Endothelial cell of umbilical vein (primary cell): ENCODE results near the gene ZDHHC14. TPM values are rescaled to one million over a fixed set of nuclear protein-coding genes. Genes with fewer than 3 reads are reported as not detected.
A peak's percentile ranks its signal among the peaks of the same experiment; 100 is the strongest.

Source experiments
- BruUV-seq: library from RNA; stranded (reverse); fragments of 400-500 nt; replicated peaks from 2 replicates; lab custom pipeline; 2021; lab: Mats Ljungman, UMichigan
- CTCF ChIA-PET: fragments of 300-600, 350-600 bp; sonication (Branson Sonifier 250); formaldehyde crosslinking; loops from one replicate; lab custom pipeline; 2021; ENCODE audit warnings: antibody characterized with exemption, inconsistent platforms; lab: Charles Lee
- POLR2A ChIA-PET: fragments of 300-600, 350-600 bp; sonication (Branson Sonifier 250); formaldehyde crosslinking; loops from one replicate; lab custom pipeline; 2021; ENCODE audit warnings: antibody characterized with exemption, inconsistent platforms; lab: Charles Lee
- DNase-seq: peaks from one replicate; pipeline ENCODE4 v3.0.0-alpha.2; 2011; ENCODE audit warnings: low read depth, low spot score
- FAIRE-seq: peaks from 2 replicates; lab custom pipeline; 2011; peaks lifted over from hg19 to GRCh38; lab: Jason Lieb, UNC
- H2AFZ ChIP-seq: 2 replicates; pipeline ENCODE4 v1.6.0; 2012; ENCODE audit warnings: low read depth, low read length, control low read depth, inconsistent platforms
- H3K27ac ChIP-seq: 2 replicates; pipeline ENCODE4 v1.5.1; 2011; ENCODE audit warnings: low read depth, mild to moderate bottlenecking, control low read depth, low read length, moderate library complexity; ENCODE audit not compliant: insufficient read depth
- H3K27me3 ChIP-seq, 2 experiments: 2 replicates each; pipeline versions ENCODE4 v1.6.0 to v1.6.1; 2011; ENCODE audit warnings: low read length in 2 of 2, mixed read lengths in 1 of 2; ENCODE audit not compliant: control insufficient read depth in 2 of 2, insufficient read depth in 2 of 2
- H3K36me3 ChIP-seq, 2 experiments: 2 replicates in 1 of 2; 3 replicates in 1 of 2; pipeline ENCODE4 v1.5.1; 2011; ENCODE audit warnings: low read length in 2 of 2, mild to moderate bottlenecking in 1 of 2, moderate library complexity in 1 of 2; ENCODE audit not compliant: control insufficient read depth in 2 of 2, insufficient read depth in 2 of 2; ENCODE audit errors: extremely low read depth in 1 of 2
- H3K4me1 ChIP-seq: 3 replicates; pipeline ENCODE4 v1.5.1; 2011; ENCODE audit warnings: mild to moderate bottlenecking, low read length; ENCODE audit not compliant: control insufficient read depth, insufficient read depth; ENCODE audit errors: extremely low read depth
- H3K4me2 ChIP-seq: 2 replicates; pipeline ENCODE4 v1.6.1; 2011; ENCODE audit warnings: low read length, control low read depth, mixed read lengths; ENCODE audit not compliant: insufficient read depth
- H3K4me3 ChIP-seq, 3 experiments: fragments of 200-600 bp in 1 of 3; sonication (generic), shearing (Covaris generic) in 1 of 3; replicated peaks in 1 of 3; 2 replicates each; pipeline ENCODE4 v1.5.1; 2011 to 2016; ENCODE audit warnings: control low read depth in 3 of 3, low read length in 3 of 3, mild to moderate bottlenecking in 2 of 3, inconsistent platforms in 1 of 3, low read depth in 1 of 3, moderate library complexity in 1 of 3; ENCODE audit not compliant: insufficient read depth in 1 of 3
- H3K79me2 ChIP-seq: 2 replicates; pipeline ENCODE4 v1.6.0; 2012; ENCODE audit warnings: low read length, inconsistent platforms; ENCODE audit not compliant: control insufficient read depth, insufficient read depth
- H3K9ac ChIP-seq: replicated peaks from 2 replicates; pipeline ENCODE3; 2011; ENCODE audit warnings: low read length, control low read depth; ENCODE audit not compliant: insufficient read depth; ENCODE audit errors: extremely low read depth
- H3K9me1 ChIP-seq: replicated peaks from 3 replicates; pipeline ENCODE4 v1.6.0; 2011; ENCODE audit warnings: mild to moderate bottlenecking, low read length; ENCODE audit not compliant: control insufficient read depth, insufficient read depth; ENCODE audit errors: extremely low read depth
- H3K9me3 ChIP-seq: replicated peaks from 2 replicates; pipeline ENCODE4 v1.5.1; 2012; ENCODE audit warnings: low read length, inconsistent platforms; ENCODE audit not compliant: control insufficient read depth, insufficient read depth
- H4K20me1 ChIP-seq: replicated peaks from 2 replicates; pipeline ENCODE3; 2011; ENCODE audit warnings: mild to moderate bottlenecking, low read length; ENCODE audit not compliant: control insufficient read depth, insufficient read depth; ENCODE audit errors: extremely low read depth
- EZH2 ChIP-seq: IDR thresholded peaks from 2 replicates; pipeline ENCODE4 v1.6.1; 2012; ENCODE audit warnings: borderline replicate concordance, low read depth, mild to moderate bottlenecking, moderate library complexity, low read length, inconsistent platforms; ENCODE audit not compliant: severe bottlenecking
- FOS ChIP-seq: IDR thresholded peaks from 2 replicates; pipeline ENCODE4 v1.6.1; 2011; ENCODE audit warnings: mild to moderate bottlenecking, low read length, moderate library complexity, borderline replicate concordance; ENCODE audit not compliant: insufficient read depth
- GATA2 ChIP-seq: IDR thresholded peaks from 2 replicates; pipeline ENCODE4 v1.7.0; 2011; ENCODE audit warnings: low read depth, mild to moderate bottlenecking, moderate library complexity, mixed read lengths, low read length; ENCODE audit not compliant: insufficient read length, insufficient read depth
- JUN ChIP-seq: IDR thresholded peaks from 2 replicates; pipeline ENCODE4 v1.6.1; 2011; ENCODE audit warnings: borderline replicate concordance, low read depth; ENCODE audit not compliant: insufficient read length, insufficient read depth
- MYC ChIP-seq: IDR thresholded peaks from one replicate; pipeline ENCODE4 v1.6.1; 2011; ENCODE audit warnings: mild to moderate bottlenecking, low read depth, low read length
- POLR2A ChIP-seq: IDR thresholded peaks from 2 replicates; pipeline ENCODE4 v1.6.1; 2012; ENCODE audit warnings: low read depth, mild to moderate bottlenecking, control low read depth, low read length
- POLR2AphosphoS5 ChIP-seq: IDR thresholded peaks from 2 replicates; pipeline ENCODE4 v1.6.1; 2012; ENCODE audit warnings: low read depth, mild to moderate bottlenecking, control low read depth, low read length, moderate library complexity; ENCODE audit not compliant: insufficient read depth
- dilution Hi-C: fragments of 300-500 bp; cut with MboI; formaldehyde crosslinking; loops from one replicate; pipeline ENCODE4 v1.15.0; 2019; ENCODE audit warnings: low sequenced_read_pairs; ENCODE audit not compliant: extremely low pct_ligation_motif_present
- intact Hi-C: fragments of 100-400 bp; cut with micrococcal nuclease; formaldehyde crosslinking; loops from one replicate; pipeline ENCODE4 v1.10.0; 2022
- polyA plus RNA-seq, 4 experiments: library from polyadenylated mRNA; depleted of rRNA in 3 of 4; stranded (reverse) in 3 of 4; unstranded in 1 of 4; fragments of >200 nt; gene quantifications; 2 replicates each; pipeline versions ENCODE4 v1.2.1 to v1.2.3, GENCODE V29; 2011 to 2012; ENCODE audit warnings: missing spikeins in 1 of 4
- total RNA-seq: library from RNA; stranded (reverse); gene quantifications from 2 replicates; pipeline ENCODE4 v1.2.3, GENCODE V29; 2021
- TF ChIP-seq, protein P1 (sequence below): IDR thresholded peaks from 2 replicates; pipeline ENCODE4 v1.6.1; 2011; ENCODE audit not compliant: insufficient read depth, insufficient read length
- TF ChIP-seq, protein P2 (sequence below), 2 donors: IDR thresholded peaks; 1 replicate in 1 of 2; 2 replicates in 1 of 2; pipeline ENCODE4 v1.5.1; 2011; ENCODE audit warnings: low read length in 2 of 2, mild to moderate bottlenecking in 2 of 2, moderate library complexity in 2 of 2, control low read depth in 1 of 2, inconsistent platforms in 1 of 2, low read depth in 1 of 2; ENCODE audit not compliant: insufficient read depth in 1 of 2; ENCODE audit errors: extremely low read depth in 1 of 2

ZDHHC14 gene
- total and polyA plus RNA-seq, 2 donors (not counting 3 experiments of a cell fraction or from before 2014, with no cell fraction given): 23.0 to 25.6 TPM

DNA sequence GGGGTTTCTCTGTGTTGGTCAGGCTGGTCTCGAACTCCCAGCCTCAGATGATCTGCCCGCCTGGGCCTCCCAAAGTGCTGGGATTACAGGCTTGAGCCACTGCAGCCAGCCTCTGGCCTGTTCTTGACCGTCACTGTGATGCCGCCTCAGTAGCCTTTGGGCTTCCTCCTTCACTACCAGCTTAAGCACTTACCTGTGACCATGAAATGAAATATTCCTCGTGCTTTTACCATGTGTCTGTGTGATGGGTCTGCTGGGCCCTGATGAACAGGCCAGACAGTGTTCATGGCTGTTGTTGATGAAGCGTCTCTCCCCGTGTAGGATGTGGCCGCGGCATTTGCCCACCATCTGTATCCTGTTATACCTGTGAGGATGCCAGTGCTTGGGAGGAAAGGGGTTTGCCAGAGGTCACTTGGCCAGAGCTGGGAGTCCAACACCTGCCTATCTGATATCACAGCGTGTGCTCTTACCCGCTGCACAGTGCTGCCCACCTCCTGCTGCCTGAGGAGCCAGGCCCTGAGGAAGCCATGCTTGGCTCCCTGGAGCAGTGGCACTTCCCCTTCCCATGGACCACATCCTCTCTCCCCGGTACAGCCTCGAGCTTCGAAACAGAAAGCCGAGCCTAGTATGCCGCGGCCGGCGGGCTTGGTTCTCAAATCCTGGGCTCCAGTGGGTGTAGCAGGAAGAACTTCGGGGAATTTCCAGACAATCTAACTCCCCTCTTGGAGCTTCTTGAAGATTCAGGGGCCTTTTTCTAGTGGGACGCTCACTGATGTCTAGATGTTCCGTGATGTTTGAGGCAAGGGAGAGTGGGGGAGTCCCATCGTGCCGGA lies 167.9 kb downstream of the ZDHHC14 start:
- no peak overlapping the region for H3K27ac ChIP-seq
- no peaks in the 10 kb centered on the region for H3K4me1 ChIP-seq
- FAIRE-seq (no peak), DNase-seq (peak; percentile 56)
- no peaks in the 10 kb centered on the region for H4K20me1 ChIP-seq
- intact Hi-C loops (no loop called here), dilution Hi-C loops (no loop called here)
- H2AFZ ChIP-seq: no peak overlapping the region
- no peak overlapping the region for H3K4me3 ChIP-seq
- TF ChIP-seq EZH2 (no peak), POLR2AphosphoS5 (no peak), FOS (no peak), GATA2 (no peak), POLR2A (no peak), MYC (no peak), JUN (no peak)
- TF ChIP-seq, protein P1, sequence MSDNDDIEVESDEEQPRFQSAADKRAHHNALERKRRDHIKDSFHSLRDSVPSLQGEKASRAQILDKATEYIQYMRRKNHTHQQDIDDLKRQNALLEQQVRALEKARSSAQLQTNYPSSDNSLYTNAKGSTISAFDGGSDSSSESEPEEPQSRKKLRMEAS: no peak
- TF ChIP-seq, protein P2, sequence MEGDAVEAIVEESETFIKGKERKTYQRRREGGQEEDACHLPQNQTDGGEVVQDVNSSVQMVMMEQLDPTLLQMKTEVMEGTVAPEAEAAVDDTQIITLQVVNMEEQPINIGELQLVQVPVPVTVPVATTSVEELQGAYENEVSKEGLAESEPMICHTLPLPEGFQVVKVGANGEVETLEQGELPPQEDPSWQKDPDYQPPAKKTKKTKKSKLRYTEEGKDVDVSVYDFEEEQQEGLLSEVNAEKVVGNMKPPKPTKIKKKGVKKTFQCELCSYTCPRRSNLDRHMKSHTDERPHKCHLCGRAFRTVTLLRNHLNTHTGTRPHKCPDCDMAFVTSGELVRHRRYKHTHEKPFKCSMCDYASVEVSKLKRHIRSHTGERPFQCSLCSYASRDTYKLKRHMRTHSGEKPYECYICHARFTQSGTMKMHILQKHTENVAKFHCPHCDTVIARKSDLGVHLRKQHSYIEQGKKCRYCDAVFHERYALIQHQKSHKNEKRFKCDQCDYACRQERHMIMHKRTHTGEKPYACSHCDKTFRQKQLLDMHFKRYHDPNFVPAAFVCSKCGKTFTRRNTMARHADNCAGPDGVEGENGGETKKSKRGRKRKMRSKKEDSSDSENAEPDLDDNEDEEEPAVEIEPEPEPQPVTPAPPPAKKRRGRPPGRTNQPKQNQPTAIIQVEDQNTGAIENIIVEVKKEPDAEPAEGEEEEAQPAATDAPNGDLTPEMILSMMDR (IDR thresholded peaks at IDR 0.05; ENCODE audit: extremely low read depth in 1 of 2, insufficient read depth in 1 of 2, low read depth in 1 of 2, low read length in 2 of 2): no peak
- ChIA-PET CTCF (interaction anchor here (0.8 kb wide), 1 partner anchor 93 kb away, joined by 3 read pairs; no protein-coding TSS in a partner anchor), POLR2A (no interaction called here)
- H3K9me1 ChIP-seq: no peaks in the 10 kb centered on the region
- H3K79me2 ChIP-seq: no peaks in the 10 kb centered on the region
- H3K9ac ChIP-seq: no peak overlapping the region
- H3K27me3 ChIP-seq: no peaks in the 10 kb centered on the region
- no peaks in the 10 kb centered on the region for H3K9me3 ChIP-seq
- H3K4me2 ChIP-seq: no peak overlapping the region
- BruUV-seq: no TSS peak
- no peaks in the 10 kb centered on the region for H3K36me3 ChIP-seq
